ENCODE results near the gene CNOT1.
A peak's percentile ranks its signal among the peaks of the same experiment; 100 is the strongest.

The CNOT1 gene

DNA sequence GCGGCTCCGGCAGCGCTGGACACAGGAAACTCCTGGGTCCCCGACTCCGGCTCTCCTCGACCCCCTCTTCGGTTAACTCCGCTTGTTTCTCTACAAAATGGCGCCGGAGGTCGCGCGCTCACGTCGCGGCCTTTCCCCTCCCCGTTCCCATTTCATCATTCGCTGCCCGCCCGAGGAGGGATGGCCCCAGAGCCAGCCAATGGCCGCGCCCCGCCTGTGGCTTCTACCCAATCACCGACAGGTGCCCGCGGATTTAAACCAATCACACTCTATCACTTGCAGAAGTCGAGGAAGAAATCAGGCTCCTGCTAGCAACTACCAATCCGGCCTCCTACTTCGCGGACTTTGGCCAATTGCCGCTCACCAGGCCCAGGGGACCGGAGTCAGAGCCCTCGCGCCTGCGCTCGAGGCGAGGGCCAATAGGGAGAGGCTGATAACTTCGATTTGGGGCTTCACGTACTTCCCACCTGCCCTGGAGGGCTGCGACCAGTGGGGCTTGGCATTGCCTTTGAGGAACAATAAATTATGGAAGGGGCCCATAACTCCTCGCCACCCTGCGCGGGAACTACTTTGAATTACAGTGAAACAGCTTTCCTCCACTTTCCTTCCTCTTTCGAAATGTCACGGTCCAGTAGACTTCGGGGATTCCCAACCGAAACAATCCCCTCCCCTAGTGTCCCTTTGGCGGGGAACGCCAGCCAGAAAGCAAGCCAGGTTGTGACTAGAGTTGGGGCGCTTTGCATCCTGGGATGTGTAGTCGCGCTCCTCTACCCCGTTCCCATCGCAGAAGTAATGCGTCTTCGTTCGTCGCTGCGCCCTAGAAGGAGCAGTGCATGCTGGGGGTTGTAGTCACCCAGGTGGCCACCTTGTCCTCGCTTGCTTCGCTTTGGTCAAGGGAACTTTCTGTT is at the start of gene CNOT1:
TSS of gene CNOT1 (minus strand) at position 94 of the 908 bp plus-strand sequence. CDS start 30,489 bp downstream, outside the sequence.
- Histone ChIP-seq H3K79me2 (ENCODE audit: low read length) (peaks cover 47% of the 10 kb centered on the region), H3K4me3 (ENCODE audit: low read length) (peak within 1 kb of the TSS; percentile 98), H3K36me3 (replicated peaks; ENCODE audit: insufficient read depth, low read length) (no peaks in the 10 kb centered on the region; the same call in 1 of the 2 replicates), H3K9ac (ENCODE audit: low read length) (peak within 1 kb of the TSS; percentile 99), H3K27ac (ENCODE audit: low read length) (peak within 1 kb of the TSS; percentile 92), H3K9me2 (replicated peaks; ENCODE audit: insufficient read depth, low read length) (no peaks in the 10 kb centered on the region), H4K20me1 (ENCODE audit: insufficient read depth, low read length) (peaks cover 18% of the 10 kb centered on the region), H3K9me3 (replicated peaks; ENCODE audit: insufficient read depth, low read length) (no peaks in the 10 kb centered on the region), H3F3A (ENCODE audit: insufficient read depth, low read length) (peaks cover 10% of the 10 kb centered on the region), H3K27me3 (replicated peaks; ENCODE audit: insufficient read depth, low read length) (no peaks in the 10 kb centered on the region), H3K4me1 (ENCODE audit: low read length) (no peaks in the 10 kb centered on the region), H2AFZ (ENCODE audit: low read length) (peak within 1 kb of the TSS; percentile 91), H3K4me2 (ENCODE audit: low read depth, low read length) (peak within 1 kb of the TSS; percentile 75)
- no peak for TF ChIP-seq EZH2 (optimal IDR thresholded peaks at IDR 0.05; ENCODE audit: low read depth, low read length)
- TF ChIP-seq, protein P1, sequence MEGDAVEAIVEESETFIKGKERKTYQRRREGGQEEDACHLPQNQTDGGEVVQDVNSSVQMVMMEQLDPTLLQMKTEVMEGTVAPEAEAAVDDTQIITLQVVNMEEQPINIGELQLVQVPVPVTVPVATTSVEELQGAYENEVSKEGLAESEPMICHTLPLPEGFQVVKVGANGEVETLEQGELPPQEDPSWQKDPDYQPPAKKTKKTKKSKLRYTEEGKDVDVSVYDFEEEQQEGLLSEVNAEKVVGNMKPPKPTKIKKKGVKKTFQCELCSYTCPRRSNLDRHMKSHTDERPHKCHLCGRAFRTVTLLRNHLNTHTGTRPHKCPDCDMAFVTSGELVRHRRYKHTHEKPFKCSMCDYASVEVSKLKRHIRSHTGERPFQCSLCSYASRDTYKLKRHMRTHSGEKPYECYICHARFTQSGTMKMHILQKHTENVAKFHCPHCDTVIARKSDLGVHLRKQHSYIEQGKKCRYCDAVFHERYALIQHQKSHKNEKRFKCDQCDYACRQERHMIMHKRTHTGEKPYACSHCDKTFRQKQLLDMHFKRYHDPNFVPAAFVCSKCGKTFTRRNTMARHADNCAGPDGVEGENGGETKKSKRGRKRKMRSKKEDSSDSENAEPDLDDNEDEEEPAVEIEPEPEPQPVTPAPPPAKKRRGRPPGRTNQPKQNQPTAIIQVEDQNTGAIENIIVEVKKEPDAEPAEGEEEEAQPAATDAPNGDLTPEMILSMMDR (IDR thresholded peaks at IDR 0.05; ENCODE audit: low read length), result no peak
- no peak for TF ChIP-seq EZH2phosphoT487 (IDR thresholded peaks at IDR 0.05; ENCODE audit: low read length)
- DNase-seq, result peak; percentile 99

DNA sequence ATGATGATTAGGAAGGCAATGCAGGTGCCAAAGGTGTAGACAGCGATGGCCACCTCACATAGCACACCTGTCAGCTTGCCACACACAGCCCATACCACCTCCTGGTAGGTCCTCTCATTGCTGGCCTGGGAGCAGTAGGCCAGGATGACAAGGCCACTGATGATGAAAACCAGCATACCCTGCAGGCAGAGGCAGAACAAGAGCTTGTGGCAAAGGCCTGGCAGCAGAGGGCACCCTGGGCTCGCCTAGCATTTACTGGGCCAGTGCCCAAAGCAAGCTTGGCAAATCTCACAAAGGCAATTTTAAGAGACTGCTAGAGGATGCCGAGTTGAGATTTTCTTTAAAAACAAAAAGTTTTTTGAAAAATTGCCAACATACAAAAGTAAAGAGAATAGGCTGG is 49.1 kb upstream of the CNOT1 start:
- DNase-seq, result no peak
- TF ChIP-seq EZH2phosphoT487 (IDR thresholded peaks at IDR 0.05; ENCODE audit: low read length), result no peak
- TF ChIP-seq EZH2 (optimal IDR thresholded peaks at IDR 0.05; ENCODE audit: low read depth, low read length), result no peak
- TF ChIP-seq, protein P1 (IDR thresholded peaks at IDR 0.05; ENCODE audit: low read length), result no peak
- no peaks in the 10 kb centered on the region for H3K36me3 ChIP-seq (replicated peaks; ENCODE audit: insufficient read depth, low read length)
- H3K79me2 ChIP-seq (ENCODE audit: low read length), result peaks cover 1% of the 10 kb centered on the region
- H3K4me1 ChIP-seq (ENCODE audit: low read length), result peaks cover 5% of the 10 kb centered on the region; the same call in 1 of the 2 replicates
- H3F3A ChIP-seq (ENCODE audit: insufficient read depth, low read length), result no peaks in the 10 kb centered on the region
- no peak overlapping the region for H3K9ac ChIP-seq (ENCODE audit: low read length)
- H3K9me3 ChIP-seq (replicated peaks; ENCODE audit: insufficient read depth, low read length), result no peaks in the 10 kb centered on the region
- H4K20me1 ChIP-seq (ENCODE audit: insufficient read depth, low read length), result no peaks in the 10 kb centered on the region
- no peaks in the 10 kb centered on the region for H3K27me3 ChIP-seq (replicated peaks; ENCODE audit: insufficient read depth, low read length)
- H3K4me2 ChIP-seq (ENCODE audit: low read depth, low read length), result no peak overlapping the region
- H3K4me3 ChIP-seq (ENCODE audit: low read length), result no peak overlapping the region
- H2AFZ ChIP-seq (ENCODE audit: low read length), result no peak overlapping the region
- H3K9me2 ChIP-seq (replicated peaks; ENCODE audit: insufficient read depth, low read length), result no peaks in the 10 kb centered on the region
- H3K27ac ChIP-seq (ENCODE audit: low read length), result no peak overlapping the region

DNA sequence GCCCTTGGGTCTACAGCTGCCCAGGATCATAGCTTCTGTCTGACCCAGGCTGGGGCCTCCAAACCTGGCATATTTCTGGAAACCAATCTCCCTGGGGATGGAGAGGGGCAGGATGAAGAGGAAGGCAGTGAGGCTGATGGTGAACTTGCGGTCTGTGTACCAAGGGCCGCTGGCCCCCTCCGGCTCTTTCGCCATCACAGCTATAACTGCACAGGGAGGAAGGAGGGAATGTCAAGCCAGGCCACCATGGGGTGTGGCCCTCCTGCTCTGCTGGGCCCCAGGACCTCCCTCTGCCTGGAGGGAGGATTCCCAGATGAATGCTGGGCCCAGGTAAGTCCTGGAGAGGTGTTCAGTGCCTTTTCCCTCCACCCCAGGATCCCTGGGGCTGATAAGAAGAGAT is 48.6 kb upstream of the CNOT1 start:
- DNase-seq, result no peak
- Histone ChIP-seq H4K20me1 (ENCODE audit: insufficient read depth, low read length) (no peaks in the 10 kb centered on the region), H3K79me2 (ENCODE audit: low read length) (no peaks in the 10 kb centered on the region), H3K4me1 (ENCODE audit: low read length) (0 out of 2 replicates have a peak, but pooled peaks cover under 1% of the 10 kb centered on the region), H3K4me3 (ENCODE audit: low read length) (no peak overlapping the region), H3K9me2 (replicated peaks; ENCODE audit: insufficient read depth, low read length) (no peaks in the 10 kb centered on the region), H3F3A (ENCODE audit: insufficient read depth, low read length) (no peaks in the 10 kb centered on the region), H3K9me3 (replicated peaks; ENCODE audit: insufficient read depth, low read length) (no peaks in the 10 kb centered on the region), H3K4me2 (ENCODE audit: low read depth, low read length) (no peak overlapping the region), H3K27me3 (replicated peaks; ENCODE audit: insufficient read depth, low read length) (no peaks in the 10 kb centered on the region), H2AFZ (ENCODE audit: low read length) (no peak overlapping the region), H3K36me3 (replicated peaks; ENCODE audit: insufficient read depth, low read length) (no peaks in the 10 kb centered on the region), H3K27ac (ENCODE audit: low read length) (no peak overlapping the region), H3K9ac (ENCODE audit: low read length) (no peak overlapping the region)
- no peak for TF ChIP-seq EZH2 (optimal IDR thresholded peaks at IDR 0.05; ENCODE audit: low read depth, low read length)
- TF ChIP-seq EZH2phosphoT487 (IDR thresholded peaks at IDR 0.05; ENCODE audit: low read length), result no peak
- TF ChIP-seq, protein P1 (IDR thresholded peaks at IDR 0.05; ENCODE audit: low read length), result no peak

Data from MM.1S (cell line).